Vagina (tissue), 2 donors: ENCODE measurements around the gene SCYL2.

Source experiments
- POLR2A ChIP-seq, 2 donors: fragments of 450-650 bp; IDR thresholded peaks; one replicate each; pipeline ENCODE4 v1.6.1; 2017; ENCODE audit warnings: antibody characterized with exemption in 2 of 2, mild to moderate bottlenecking in 2 of 2, moderate library complexity in 2 of 2
- POLR2AphosphoS5 ChIP-seq, 2 donors: sonication (generic); formaldehyde crosslinking; IDR thresholded peaks; one replicate each; pipeline ENCODE4 v1.9.0; 2017; ENCODE audit warnings: antibody characterized with exemption in 2 of 2, mild to moderate bottlenecking in 2 of 2, low read depth in 1 of 2; ENCODE audit not compliant: insufficient read depth in 1 of 2
- TF ChIP-seq, protein P1 (sequence below), 3 experiments: fragments of 450-650 bp in 2 of 3; fragments of 200-600 bp in 1 of 3; sonication (generic) in 1 of 3; IDR thresholded peaks; one replicate each; pipeline ENCODE4 v1.5.1; 2017 to 2019; ENCODE audit warnings: antibody characterized with exemption in 3 of 3, mild to moderate bottlenecking in 2 of 3, moderate library complexity in 2 of 3

DNA sequence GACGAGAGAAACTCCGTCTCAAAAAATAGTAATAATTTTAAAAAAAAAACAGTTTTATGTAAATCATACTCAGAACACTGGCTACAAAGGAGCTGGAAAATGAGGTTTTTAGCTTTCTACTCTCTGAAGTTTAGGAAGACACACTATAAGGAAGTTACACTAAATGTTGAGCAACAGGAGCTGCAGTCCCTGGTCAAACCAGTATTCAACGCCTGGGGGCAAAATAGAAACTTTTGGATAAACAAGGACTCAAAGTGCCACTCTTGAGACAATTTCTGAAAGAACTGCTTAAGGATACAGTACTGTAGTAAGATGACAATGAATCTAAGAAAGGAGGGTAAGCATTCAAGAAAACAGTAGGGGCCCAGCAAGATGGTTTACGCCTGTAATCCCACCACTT is 37.1 kb upstream of the SCYL2 start:
- TF ChIP-seq, protein P1, sequence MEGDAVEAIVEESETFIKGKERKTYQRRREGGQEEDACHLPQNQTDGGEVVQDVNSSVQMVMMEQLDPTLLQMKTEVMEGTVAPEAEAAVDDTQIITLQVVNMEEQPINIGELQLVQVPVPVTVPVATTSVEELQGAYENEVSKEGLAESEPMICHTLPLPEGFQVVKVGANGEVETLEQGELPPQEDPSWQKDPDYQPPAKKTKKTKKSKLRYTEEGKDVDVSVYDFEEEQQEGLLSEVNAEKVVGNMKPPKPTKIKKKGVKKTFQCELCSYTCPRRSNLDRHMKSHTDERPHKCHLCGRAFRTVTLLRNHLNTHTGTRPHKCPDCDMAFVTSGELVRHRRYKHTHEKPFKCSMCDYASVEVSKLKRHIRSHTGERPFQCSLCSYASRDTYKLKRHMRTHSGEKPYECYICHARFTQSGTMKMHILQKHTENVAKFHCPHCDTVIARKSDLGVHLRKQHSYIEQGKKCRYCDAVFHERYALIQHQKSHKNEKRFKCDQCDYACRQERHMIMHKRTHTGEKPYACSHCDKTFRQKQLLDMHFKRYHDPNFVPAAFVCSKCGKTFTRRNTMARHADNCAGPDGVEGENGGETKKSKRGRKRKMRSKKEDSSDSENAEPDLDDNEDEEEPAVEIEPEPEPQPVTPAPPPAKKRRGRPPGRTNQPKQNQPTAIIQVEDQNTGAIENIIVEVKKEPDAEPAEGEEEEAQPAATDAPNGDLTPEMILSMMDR (IDR thresholded peaks at IDR 0.05): no peak
- TF ChIP-seq POLR2AphosphoS5 (IDR thresholded peaks at IDR 0.05; ENCODE audit: insufficient read depth in 1 of 2, low read depth in 1 of 2) (peak in 1 of 2 donors; percentile 21), POLR2A (IDR thresholded peaks at IDR 0.05) (no peak)
